HUES48 (cell line): ENCODE measurements around the gene FREM1.

Experiments
- H3K27ac ChIP-seq: one replicate; pipeline ENCODE4 v1.7.0; 2013; ENCODE audit warnings: low read depth, low read length, inconsistent platforms
- H3K27me3 ChIP-seq: 2 replicates; pipeline ENCODE4 v1.6.1; 2013; ENCODE audit warnings: mild to moderate bottlenecking, low read length; ENCODE audit not compliant: control insufficient read depth, insufficient read depth
- H3K36me3 ChIP-seq: 2 replicates; pipeline ENCODE4 v1.6.1; 2013; ENCODE audit warnings: low read length; ENCODE audit not compliant: control insufficient read depth, insufficient read depth
- H3K4me1 ChIP-seq: 2 replicates; pipeline ENCODE4 v1.6.1; 2013; ENCODE audit warnings: mild to moderate bottlenecking, low read length; ENCODE audit not compliant: control insufficient read depth, insufficient read depth
- H3K4me3 ChIP-seq: 2 replicates; pipeline ENCODE4 v1.5.1; 2013; ENCODE audit warnings: mild to moderate bottlenecking, low read depth, low read length
- H3K9ac ChIP-seq: 2 replicates; pipeline ENCODE4 v1.6.1; 2013; ENCODE audit warnings: mild to moderate bottlenecking, low read depth, low read length, moderate library complexity
- H3K9me3 ChIP-seq: 2 replicates; pipeline ENCODE4 v1.6.1; 2013; ENCODE audit warnings: low read length; ENCODE audit not compliant: control insufficient read depth, insufficient read depth

Gene FREM1

DNA sequence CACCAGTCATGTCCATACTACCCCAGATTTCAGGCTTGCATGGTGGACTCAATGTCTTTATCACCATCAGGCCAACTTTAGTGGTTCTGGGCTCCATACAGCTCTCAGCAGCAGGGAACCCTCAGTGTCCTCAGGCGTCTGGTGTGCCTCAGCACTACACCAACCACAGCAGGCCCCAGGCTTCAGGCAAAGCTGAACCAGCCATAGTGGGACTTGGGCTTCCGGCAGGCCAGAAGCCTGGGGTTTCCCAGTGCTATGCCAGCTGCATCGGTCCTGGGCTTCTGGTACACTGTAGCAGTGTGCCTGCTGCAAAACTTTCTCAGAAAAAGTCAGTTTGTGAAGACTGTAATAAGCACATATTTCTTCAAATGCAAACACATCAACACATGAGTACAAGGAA, 205.9 kb downstream of the FREM1 start:
- H3K27ac ChIP-seq = no peak overlapping the region
- no peaks in the 10 kb centered on the region for H3K27me3 ChIP-seq
- H3K4me1 ChIP-seq = no peaks in the 10 kb centered on the region
- H3K9ac ChIP-seq = no peak overlapping the region
- no peaks in the 10 kb centered on the region for H3K9me3 ChIP-seq
- no peaks in the 10 kb centered on the region for H3K36me3 ChIP-seq
- no peak overlapping the region for H3K4me3 ChIP-seq

- no peak overlapping the region for H3K9ac ChIP-seq
- H3K9me3 ChIP-seq = no peaks in the 10 kb centered on the region
- no peaks in the 10 kb centered on the region for H3K4me1 ChIP-seq
- H3K27ac ChIP-seq = no peak overlapping the region
- H3K36me3 ChIP-seq = no peaks in the 10 kb centered on the region
- no peak overlapping the region for H3K4me3 ChIP-seq
- no peaks in the 10 kb centered on the region for H3K27me3 ChIP-seq
These were observed 208.0 kb downstream of the FREM1 start for GRCh38 chr9:14702200-14702720.

DNA sequence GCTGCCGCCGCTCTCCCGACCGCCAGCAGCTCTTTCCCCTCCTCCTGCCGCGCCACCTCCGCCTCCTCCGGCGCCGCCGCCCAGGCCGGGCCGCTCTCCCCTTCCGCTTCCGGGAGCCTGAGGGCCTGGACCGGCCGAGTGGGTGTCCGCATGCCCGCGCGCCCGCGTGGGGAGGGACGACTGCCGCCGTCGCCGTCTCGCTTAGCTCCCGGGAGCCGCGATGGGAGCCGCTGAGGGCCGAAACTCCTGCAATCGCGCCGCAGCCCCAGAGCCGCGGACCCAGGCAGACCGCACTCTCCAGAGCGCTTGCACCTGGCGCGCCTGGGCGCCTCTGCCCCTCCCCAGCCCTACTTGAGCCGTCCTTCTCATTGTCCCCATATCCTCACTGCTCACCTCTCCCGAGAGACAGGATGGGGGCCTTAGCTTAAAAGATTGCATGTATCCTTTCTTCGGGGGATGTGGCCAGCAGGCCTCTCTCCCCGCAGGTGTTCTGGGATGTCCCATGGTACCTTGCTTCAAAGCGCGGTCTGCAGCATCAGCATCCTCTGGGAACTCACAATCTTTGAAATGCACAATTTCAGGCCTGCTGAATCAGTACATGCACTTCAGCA, 216.9 kb downstream of the FREM1 start, which contains the start of gene ZDHHC21:
Gene ZDHHC21, minus strand, starts transcription at position 182 of the 611 bp plus-strand sequence. CDS start 19,092 bp downstream, outside the sequence.
- peaks cover 11% of the 10 kb centered on the region for H3K4me1 ChIP-seq
- peak within 1 kb of the TSS; percentile 83 for H3K27ac ChIP-seq
- peak within 1 kb of the TSS; percentile 89 for H3K4me3 ChIP-seq
- H3K9me3 ChIP-seq = no peaks in the 10 kb centered on the region
- H3K36me3 ChIP-seq = peaks cover 14% of the 10 kb centered on the region
- 0 out of 2 replicates have a peak, but pooled peaks cover 6% of the 10 kb centered on the region for H3K27me3 ChIP-seq
- H3K9ac ChIP-seq = peak within 1 kb of the TSS; percentile 81

- Histone ChIP-seq H3K27ac (peak overlapping the region; percentile 83), H3K36me3 (peaks cover 21% of the 10 kb centered on the region), H3K4me3 (peak overlapping the region; percentile 89), H3K27me3 (0 out of 2 replicates have a peak, but pooled peaks cover 6% of the 10 kb centered on the region), H3K9me3 (no peaks in the 10 kb centered on the region), H3K9ac (peak overlapping the region; percentile 81), H3K4me1 (peaks cover 11% of the 10 kb centered on the region)
These were observed 217.6 kb downstream of the FREM1 start for GRCh38 chr9:14692470-14693250.

DNA sequence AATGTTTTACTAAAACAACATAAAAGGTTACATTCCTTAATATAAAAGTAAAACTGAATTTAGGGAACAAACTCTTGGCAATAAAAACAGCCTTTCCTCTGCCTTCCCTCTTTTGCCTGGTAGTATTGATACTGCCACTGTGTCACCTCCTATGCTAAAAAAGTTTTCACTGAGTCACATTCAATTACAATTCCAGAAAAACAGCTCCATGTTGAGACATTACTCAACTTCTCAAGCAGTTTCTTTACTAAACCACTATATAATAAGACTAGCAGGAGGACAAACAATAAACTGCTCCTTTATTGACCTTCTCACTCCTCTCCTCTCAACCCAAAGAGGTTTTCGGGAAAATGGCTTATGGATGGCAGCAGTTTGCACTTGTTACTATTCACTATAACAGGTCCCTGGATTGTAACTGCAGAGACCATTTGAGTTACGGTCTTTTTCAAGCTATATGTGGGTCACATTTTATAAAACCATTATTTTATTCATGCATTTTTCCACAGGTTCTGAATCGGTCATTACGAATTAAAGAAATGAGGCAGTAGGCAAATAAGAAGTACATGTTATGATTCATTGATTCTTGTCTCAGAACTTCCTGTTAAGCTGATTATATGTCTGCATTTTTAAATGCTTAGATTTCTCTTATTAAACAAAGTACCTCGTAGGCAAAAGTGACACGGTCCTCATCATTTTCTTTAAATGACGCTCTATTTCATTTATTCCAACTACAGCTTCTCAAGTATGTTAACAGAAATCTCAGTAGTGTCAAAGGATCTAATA, 219.1 kb downstream of the FREM1 start:
- Histone ChIP-seq H3K4me3 (no peak overlapping the region), H3K27ac (no peak overlapping the region), H3K9ac (no peak overlapping the region), H3K36me3 (peaks cover 29% of the 10 kb centered on the region), H3K27me3 (0 out of 2 replicates have a peak, but pooled peaks cover 6% of the 10 kb centered on the region), H3K4me1 (peaks cover 11% of the 10 kb centered on the region), H3K9me3 (no peaks in the 10 kb centered on the region)

DNA sequence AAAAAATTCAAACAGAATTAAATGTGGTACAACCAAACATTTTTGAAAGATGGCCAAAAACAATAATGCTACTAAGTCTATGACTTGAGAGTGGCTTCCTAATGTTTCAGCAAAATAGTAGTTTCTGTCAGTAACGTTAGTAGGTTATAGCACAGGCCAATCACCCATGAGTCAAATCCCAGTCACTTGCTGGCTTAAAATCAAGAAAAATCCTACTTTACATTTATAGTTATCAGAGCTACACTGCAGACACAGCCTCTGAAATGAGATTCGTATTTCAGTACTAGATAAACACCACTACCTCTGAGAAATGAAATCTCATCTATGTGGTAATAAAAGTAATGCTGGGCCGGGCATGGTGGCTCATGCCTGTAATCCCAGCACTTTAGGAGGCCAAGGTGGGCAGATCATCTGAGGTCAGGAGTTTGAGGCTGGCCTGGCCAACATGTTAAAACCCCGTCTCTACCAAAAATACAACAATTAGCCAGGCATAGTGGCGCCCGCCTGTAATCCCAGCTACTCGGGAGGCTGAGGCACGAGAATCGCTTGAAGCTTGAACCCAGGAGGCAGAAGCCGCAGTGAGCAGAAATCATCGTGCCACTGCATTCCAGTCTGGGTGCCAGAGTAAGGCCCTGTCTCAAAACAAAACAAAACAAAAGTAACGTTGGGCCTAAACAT, 223.0 kb downstream of the FREM1 start:
- no peak overlapping the region for H3K27ac ChIP-seq
- no peaks in the 10 kb centered on the region for H3K27me3 ChIP-seq
- H3K4me3 ChIP-seq = no peak overlapping the region
- H3K9me3 ChIP-seq = no peaks in the 10 kb centered on the region
- H3K4me1 ChIP-seq = peaks cover under 1% of the 10 kb centered on the region; the same call in 1 of the 2 replicates
- peaks cover 29% of the 10 kb centered on the region for H3K36me3 ChIP-seq
- no peak overlapping the region for H3K9ac ChIP-seq

- Histone ChIP-seq H3K27me3 (no peaks in the 10 kb centered on the region), H3K27ac (no peak overlapping the region), H3K4me3 (no peak overlapping the region), H3K36me3 (peaks cover 31% of the 10 kb centered on the region), H3K4me1 (no peaks in the 10 kb centered on the region; the same call in 1 of the 2 replicates), H3K9ac (no peak overlapping the region), H3K9me3 (no peaks in the 10 kb centered on the region)
These were observed 224.1 kb downstream of the FREM1 start for GRCh38 chr9:14686168-14686567.
